Right lobe of liver (tissue), 4 donors: ENCODE measurements around the gene VGLL4.

Experiments
- CTCF ChIP-seq, 4 donors: fragments of 200-600 bp in 3 of 4; fragments of 450-650 bp in 1 of 4; IDR thresholded peaks; one replicate each; pipeline versions ENCODE4 v1.5.1 to v1.8.0; 2016 to 2022; ENCODE audit warnings: antibody characterized with exemption in 4 of 4, mild to moderate bottlenecking in 2 of 4
- POLR2A ChIP-seq: fragments of 450-650 bp; IDR thresholded peaks from one replicate; pipeline ENCODE4 v1.6.1; 2017; ENCODE audit warnings: antibody characterized with exemption, mild to moderate bottlenecking
- donor health status: DM: no; HTN: no; CAD: no.
- donor health status: DM: no; HTN: no; CAD: no.
- donor health status: DM: no; HTN: yes; CAD: no.

- no peak for TF ChIP-seq POLR2A
- no peak for TF ChIP-seq CTCF (IDR thresholded peaks at IDR 0.05)
These were observed 10.7 kb downstream of the VGLL4 start for GRCh38 chr3:11632966-11633365.
